GM19025 (cell line): Measurements from ENCODE around the gene TEX9.
"Not testable (repeated sequence)": the region's sequence is repeated elsewhere in the genome, so short reads cannot be mapped to it uniquely, and the experiment has no call there.

Source experiments
- ATAC-seq: cut with Tn5 transposase; IDR thresholded peaks from one replicate; pipeline ENCODE4 v1.9.1; 2021; ENCODE audit warnings: mild to moderate bottlenecking, low read depth, moderate library complexity; ENCODE audit not compliant: unreplicated experiment

Gene TEX9

GRCh38 chr15:56365075-56365711 is at the start of gene TEX9:
Gene TEX9, plus strand, starts transcription at chr15:56365426. Its CDS starts 25 bp downstream, at chr15:56365451.
- ATAC-seq: peak; percentile 95

GRCh38 chr15:56316561-56316960 is 48.7 kb upstream of the TEX9 start:
- ATAC-seq: not testable (repeated sequence)

GRCh38 chr15:56320316-56320715 is 44.9 kb upstream of the TEX9 start:
- no peak for ATAC-seq

GRCh38 chr15:56320861-56321260 is 44.4 kb upstream of the TEX9 start:
- no peak for ATAC-seq

- ATAC-seq: no peak
Observed at GRCh38 chr15:56322444-56322843, 42.8 kb upstream of the TEX9 start.

GRCh38 chr15:56323435-56323834 is 41.8 kb upstream of the TEX9 start:
- ATAC-seq: no peak

- no peak for ATAC-seq
Observed at GRCh38 chr15:56325186-56325585, 40.0 kb upstream of the TEX9 start.

GRCh38 chr15:56327721-56328502 is 37.3 kb upstream of the TEX9 start:
- no peak for ATAC-seq

GRCh38 chr15:56337084-56337725 is 28.0 kb upstream of the TEX9 start:
- no peak for ATAC-seq

GRCh38 chr15:56339594-56339993 is 25.6 kb upstream of the TEX9 start:
- ATAC-seq: no peak

GRCh38 chr15:56341201-56341600 is 24.0 kb upstream of the TEX9 start:
- no peak for ATAC-seq

GRCh38 chr15:56342653-56343052 is 22.6 kb upstream of the TEX9 start:
- no peak for ATAC-seq

GRCh38 chr15:56343879-56344278 is 21.3 kb upstream of the TEX9 start:
- ATAC-seq: no peak

GRCh38 chr15:56344336-56344735 is 20.9 kb upstream of the TEX9 start:
- ATAC-seq: no peak

GRCh38 chr15:56346414-56346813 is 18.8 kb upstream of the TEX9 start:
- ATAC-seq: no peak

- ATAC-seq: no peak
Observed at GRCh38 chr15:56349554-56349953, 15.7 kb upstream of the TEX9 start.

- ATAC-seq: no peak
Observed at GRCh38 chr15:56351353-56351752, 13.9 kb upstream of the TEX9 start.

GRCh38 chr15:56351957-56352506 is 13.2 kb upstream of the TEX9 start:
- ATAC-seq: no peak

- ATAC-seq: no peak
Observed at GRCh38 chr15:56353119-56353518, 12.1 kb upstream of the TEX9 start.

- no peak for ATAC-seq
Observed at GRCh38 chr15:56353740-56354139, 11.5 kb upstream of the TEX9 start.

- no peak for ATAC-seq
Observed at GRCh38 chr15:56356616-56357015, 8.6 kb upstream of the TEX9 start.
